BLaER1 (cell line): ENCODE data around the gene CDH4.

ENCODE experiments used
- H3K27ac ChIP-seq: shearing (Covaris generic); formaldehyde crosslinking; 2 replicates; pipeline ENCODE4 v1.8.1; 2022
- H3K27me3 ChIP-seq: shearing (Covaris generic); formaldehyde crosslinking; 2 replicates; pipeline ENCODE4 v1.8.1; 2022
- H3K36me3 ChIP-seq: shearing (Covaris generic); formaldehyde crosslinking; 2 replicates; pipeline ENCODE4 v1.8.1; 2022
- H3K4me1 ChIP-seq: shearing (Covaris generic); formaldehyde crosslinking; 2 replicates; pipeline ENCODE4 v1.8.1; 2022
- H3K4me2 ChIP-seq: shearing (Covaris generic); formaldehyde crosslinking; 2 replicates; pipeline ENCODE4 v1.8.1; 2022
- H3K4me3 ChIP-seq: shearing (Covaris generic); formaldehyde crosslinking; 2 replicates; pipeline ENCODE4 v1.8.1; 2022
- H3K9ac ChIP-seq: shearing (Covaris generic); formaldehyde crosslinking; 2 replicates; pipeline ENCODE4 v1.8.1; 2022
- H3K9me3 ChIP-seq: shearing (Covaris generic); formaldehyde crosslinking; 2 replicates; pipeline ENCODE4 v1.8.1; 2022
- H4K20me1 ChIP-seq: shearing (Covaris generic); formaldehyde crosslinking; 2 replicates; pipeline ENCODE4 v1.8.1; 2022
- Cebpa-rat ChIP-seq: shearing (Covaris generic); IDR thresholded peaks from 2 replicates; pipeline ENCODE4 v1.8.1; 2022

Gene CDH4

DNA sequence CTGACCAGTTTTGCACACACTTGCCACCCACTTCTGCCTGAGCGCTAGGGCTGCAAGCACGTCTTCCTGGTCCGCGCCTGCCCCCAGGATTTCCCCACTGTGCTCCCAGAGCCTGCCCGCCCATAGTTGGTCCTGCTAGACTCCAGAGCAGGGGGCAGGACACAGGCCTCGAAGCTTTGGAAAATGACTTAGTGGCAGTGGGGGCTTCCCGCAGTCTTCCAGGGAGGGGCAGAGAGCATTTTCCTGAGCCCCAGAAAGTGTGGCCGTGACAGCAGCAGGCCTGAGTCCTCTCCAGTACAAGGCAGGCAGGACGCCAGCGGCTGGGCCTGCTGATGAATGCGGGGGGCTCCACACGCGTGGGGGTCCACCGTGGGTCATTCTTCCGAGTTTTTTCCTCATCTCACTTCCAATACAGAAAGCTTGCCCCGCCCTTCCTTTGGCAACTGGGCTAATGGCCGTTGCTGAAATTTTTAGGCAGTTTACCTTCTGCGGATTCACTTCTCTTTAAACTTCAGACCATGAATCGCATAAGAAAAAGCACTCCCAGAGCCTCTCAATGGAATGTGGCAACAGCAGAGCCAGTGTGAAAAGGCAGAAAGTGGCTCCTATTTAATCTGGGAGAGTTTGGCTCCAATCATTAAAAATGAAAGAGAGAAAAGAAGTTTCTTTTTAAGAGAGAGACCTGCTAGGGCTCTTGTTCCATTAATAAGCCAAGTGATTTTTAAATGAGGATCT, 383.8 kb downstream of the CDH4 start:
- Histone ChIP-seq H3K27me3 (no peaks in the 10 kb centered on the region), H3K4me3 (no peak overlapping the region), H3K9ac (no peak overlapping the region), H3K36me3 (no peaks in the 10 kb centered on the region), H3K9me3 (no peaks in the 10 kb centered on the region), H3K4me2 (peak overlapping the region; percentile 35), H3K4me1 (peaks cover 16% of the 10 kb centered on the region), H3K27ac (no peak overlapping the region), H4K20me1 (no peaks in the 10 kb centered on the region)
- no peak for TF ChIP-seq Cebpa-rat

DNA sequence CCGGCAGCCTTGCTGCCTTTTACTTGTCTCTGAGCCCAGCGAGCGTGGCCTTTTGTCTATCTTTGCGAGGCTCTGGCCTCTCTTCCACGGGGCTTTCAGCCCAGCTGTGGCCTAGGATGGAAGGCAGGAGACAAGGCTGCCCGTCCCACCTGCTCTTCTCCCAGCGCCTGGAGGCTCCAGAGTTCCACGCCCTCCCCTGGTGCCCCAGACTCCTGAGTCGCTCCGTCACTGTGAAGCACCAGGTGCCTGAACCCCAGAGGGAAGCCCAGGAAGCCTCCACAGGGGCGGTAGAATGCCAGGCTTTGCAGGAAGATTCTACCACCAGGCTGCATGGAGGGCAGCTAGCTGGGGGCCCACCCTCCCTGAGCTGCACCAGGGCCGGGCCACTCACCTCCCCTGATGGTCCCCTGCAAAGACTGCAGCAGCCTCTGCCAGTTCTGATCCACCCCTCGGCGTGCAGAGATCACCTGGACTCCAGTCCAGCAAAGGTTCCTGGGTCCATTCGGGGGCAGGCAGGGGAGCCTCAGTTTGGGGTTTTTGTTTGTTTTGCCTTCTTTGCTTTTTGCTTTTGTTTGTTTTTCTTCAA, 384.6 kb downstream of the CDH4 start:
- no peaks in the 10 kb centered on the region for H3K36me3 ChIP-seq
- no peak overlapping the region for H3K27ac ChIP-seq
- no peaks in the 10 kb centered on the region for H3K9me3 ChIP-seq
- no peak overlapping the region for H3K4me3 ChIP-seq
- H3K4me2 ChIP-seq = peak overlapping the region; percentile 35
- H4K20me1 ChIP-seq = no peaks in the 10 kb centered on the region
- no peak for TF ChIP-seq Cebpa-rat
- H3K9ac ChIP-seq = no peak overlapping the region
- peaks cover 15% of the 10 kb centered on the region for H3K4me1 ChIP-seq
- no peaks in the 10 kb centered on the region for H3K27me3 ChIP-seq

DNA sequence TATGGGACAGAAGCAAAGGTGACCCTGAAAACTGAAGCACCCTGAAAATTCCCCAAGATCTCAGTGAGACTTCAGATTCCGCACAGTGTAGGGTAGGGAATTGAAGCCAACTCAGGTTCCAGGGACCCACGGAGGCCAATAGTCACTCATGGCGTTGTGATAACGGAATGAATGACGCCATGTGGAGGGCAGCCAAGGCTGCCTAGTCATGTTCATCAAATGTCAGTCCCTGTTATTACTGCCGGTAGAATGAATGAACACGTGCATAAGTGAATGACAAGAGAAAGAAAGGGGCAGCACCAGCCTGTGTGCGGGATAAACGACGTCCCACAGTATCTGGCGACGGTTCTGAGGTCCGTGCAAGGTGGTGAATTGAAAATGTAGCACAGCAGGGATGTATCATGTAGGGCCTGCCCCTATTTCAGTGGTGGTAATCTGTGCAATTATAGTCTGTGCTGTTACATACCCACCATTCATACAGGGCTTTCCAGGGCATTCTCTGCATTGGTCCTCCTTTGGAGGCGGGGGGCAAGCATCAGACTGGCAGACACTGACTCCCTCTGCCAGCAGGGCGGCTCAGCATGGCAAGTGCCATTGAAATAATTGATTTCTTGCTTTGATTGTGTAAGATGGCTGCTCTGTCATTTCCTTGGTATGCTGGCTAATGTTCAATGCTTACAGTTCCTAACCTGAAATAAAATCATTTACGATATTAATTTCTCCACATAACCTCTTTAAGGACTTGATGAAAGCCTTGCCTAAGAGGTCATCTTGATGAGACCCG, 386.9 kb downstream of the CDH4 start:
- Histone ChIP-seq H3K9ac (no peak overlapping the region), H3K4me2 (no peak overlapping the region), H3K9me3 (peaks cover 6% of the 10 kb centered on the region; the same call in 1 of the 2 replicates), H3K27ac (no peak overlapping the region), H3K27me3 (no peaks in the 10 kb centered on the region), H4K20me1 (no peaks in the 10 kb centered on the region), H3K4me1 (peaks cover 34% of the 10 kb centered on the region), H3K4me3 (no peak overlapping the region), H3K36me3 (no peaks in the 10 kb centered on the region)
- no peak for TF ChIP-seq Cebpa-rat

DNA sequence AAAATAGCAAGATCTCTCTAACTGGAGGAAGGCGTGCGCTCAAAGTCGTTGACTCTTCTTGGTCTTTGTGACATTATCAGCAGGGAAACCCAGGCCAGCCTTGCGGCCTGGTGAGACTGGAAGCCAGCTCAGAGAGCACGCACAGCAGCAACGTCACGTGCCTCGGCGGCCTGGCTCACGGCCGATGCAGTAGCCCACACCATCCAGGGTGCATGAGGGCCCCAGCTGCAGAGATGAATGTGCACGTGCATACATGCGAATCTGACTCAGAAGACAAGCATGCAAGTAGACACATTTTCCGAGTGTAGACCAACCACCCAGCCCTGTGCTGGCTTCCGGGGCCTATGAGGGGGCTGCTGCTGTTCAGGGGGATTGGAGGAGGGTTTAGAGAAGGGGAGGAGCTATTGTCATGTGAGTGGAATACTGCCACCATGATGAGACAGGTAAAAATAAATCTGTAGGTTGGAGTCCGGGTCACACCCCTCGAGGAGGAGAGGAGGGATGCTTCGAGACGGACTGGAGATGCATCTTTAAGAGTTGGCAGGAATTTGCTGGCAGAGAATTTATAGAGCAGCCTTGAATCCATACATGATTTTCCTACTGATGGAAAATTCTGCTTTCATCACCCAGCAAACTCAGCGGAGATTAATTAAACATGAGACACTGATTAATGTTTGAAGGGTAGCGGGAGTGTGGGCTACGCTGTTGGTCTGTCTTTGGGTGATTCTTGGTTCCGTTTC, 388.2 kb downstream of the CDH4 start:
- H3K9ac ChIP-seq = no peak overlapping the region
- H3K27ac ChIP-seq = no peak overlapping the region
- no peak overlapping the region for H3K4me3 ChIP-seq
- H3K36me3 ChIP-seq = no peaks in the 10 kb centered on the region
- H3K4me2 ChIP-seq = no peak overlapping the region
- peaks cover 6% of the 10 kb centered on the region; the same call in 1 of the 2 replicates for H3K9me3 ChIP-seq
- TF ChIP-seq Cebpa-rat = no peak
- H4K20me1 ChIP-seq = no peaks in the 10 kb centered on the region
- no peaks in the 10 kb centered on the region for H3K27me3 ChIP-seq
- H3K4me1 ChIP-seq = peaks cover 37% of the 10 kb centered on the region

DNA sequence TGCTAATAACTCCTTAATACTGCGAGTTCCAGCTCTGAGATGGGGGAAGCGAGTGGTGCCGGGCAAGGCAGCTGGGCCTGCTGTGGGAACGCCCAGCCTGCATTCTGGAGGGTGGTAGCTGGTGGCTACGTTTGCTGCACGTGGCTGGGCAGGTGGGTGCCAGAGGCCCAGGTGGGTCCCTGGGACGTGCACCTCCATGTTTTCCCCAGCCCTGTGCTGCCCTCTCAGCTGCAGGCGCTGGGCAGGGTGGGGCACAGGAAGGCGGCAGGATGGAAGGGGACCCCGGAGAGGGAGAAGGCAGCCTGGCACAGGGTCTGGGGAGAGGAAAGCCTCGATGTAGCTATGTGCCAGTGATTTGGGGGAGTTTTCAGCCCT, 388.8 kb downstream of the CDH4 start:
- Histone ChIP-seq H4K20me1 (no peaks in the 10 kb centered on the region), H3K9me3 (peaks cover 6% of the 10 kb centered on the region; the same call in 1 of the 2 replicates), H3K4me2 (no peak overlapping the region), H3K9ac (no peak overlapping the region), H3K4me3 (no peak overlapping the region), H3K4me1 (peaks cover 33% of the 10 kb centered on the region), H3K27ac (no peak overlapping the region), H3K27me3 (no peaks in the 10 kb centered on the region), H3K36me3 (no peaks in the 10 kb centered on the region)
- no peak for TF ChIP-seq Cebpa-rat

DNA sequence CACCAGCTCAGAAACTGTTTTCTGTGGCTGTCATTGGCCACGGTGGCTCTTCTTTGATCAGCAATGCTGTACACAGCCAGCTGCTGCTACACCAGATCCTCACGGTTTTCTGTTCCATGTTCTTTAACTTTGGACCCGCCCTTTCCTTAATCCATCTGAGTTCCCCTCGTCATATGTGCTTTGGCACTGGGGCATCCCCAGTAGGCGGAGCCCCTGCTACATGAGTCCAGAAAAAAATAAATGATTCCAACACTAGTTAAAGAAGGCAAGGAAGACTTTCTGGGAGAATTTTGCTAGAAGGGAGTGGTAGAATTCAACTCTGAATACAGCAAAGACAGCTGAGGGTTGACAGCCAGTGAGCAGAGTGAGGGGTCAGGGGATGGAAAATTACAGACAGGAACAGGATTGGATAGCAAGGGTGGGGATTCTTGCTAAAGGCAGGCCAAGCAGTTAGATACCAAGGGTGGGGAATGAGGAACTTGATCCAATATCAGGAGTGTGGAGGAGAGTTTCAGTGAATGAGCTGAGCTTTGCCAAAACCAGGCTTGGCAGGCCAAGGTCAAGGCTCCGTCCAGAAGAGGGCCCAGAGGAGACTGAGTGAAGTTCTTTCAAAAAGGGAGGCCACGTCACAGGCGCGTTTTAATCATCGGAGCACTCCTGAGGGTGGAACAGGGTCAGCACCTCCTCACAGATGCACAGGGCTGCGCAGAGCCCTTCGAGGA, 391.8 kb downstream of the CDH4 start:
- Histone ChIP-seq H3K4me1 (peaks cover 22% of the 10 kb centered on the region), H3K9me3 (peaks cover 6% of the 10 kb centered on the region; the same call in 1 of the 2 replicates), H3K27ac (peak overlapping the region; percentile 13; the same call in 1 of the 2 replicates), H3K4me3 (no peak overlapping the region), H3K36me3 (no peaks in the 10 kb centered on the region), H3K9ac (no peak overlapping the region), H4K20me1 (no peaks in the 10 kb centered on the region), H3K4me2 (peak overlapping the region; percentile 61), H3K27me3 (no peaks in the 10 kb centered on the region)
- no peak for TF ChIP-seq Cebpa-rat

DNA sequence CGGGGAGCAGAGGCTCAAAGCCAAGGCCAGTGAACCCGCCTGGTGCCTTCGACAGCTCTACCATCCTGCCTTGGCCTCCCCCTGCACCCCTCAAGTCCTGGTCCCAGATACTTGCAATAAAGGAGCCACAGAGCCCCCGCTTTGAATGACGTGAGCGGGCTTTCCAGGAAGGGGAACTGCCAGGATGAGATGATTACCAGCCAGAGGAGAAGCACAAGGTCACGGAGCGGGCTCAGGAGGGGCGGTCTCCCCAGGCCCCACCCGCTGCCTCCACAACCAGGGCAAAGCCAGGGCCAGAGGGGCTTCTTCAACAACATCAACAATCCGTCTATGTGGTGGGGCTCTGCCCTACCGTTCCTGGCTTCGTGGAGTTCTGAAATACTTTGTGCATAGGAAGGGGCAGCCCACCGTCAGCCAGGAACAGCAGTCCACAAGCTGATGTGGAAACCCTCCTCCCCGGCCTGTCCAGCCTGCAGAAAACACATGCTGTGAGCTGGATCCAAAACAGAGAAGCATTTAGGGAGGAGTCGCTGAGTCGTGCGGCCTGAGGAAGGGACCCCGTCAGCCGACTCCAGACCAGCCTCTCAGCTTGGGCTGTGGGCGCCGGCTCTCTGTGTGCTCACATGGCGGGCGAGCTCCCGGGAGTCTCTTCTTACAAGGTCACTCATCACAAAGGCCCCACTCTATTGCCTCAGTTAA, 392.5 kb downstream of the CDH4 start:
- H3K4me3 ChIP-seq = no peak overlapping the region
- no peak overlapping the region for H3K9ac ChIP-seq
- TF ChIP-seq Cebpa-rat = no peak
- no peaks in the 10 kb centered on the region for H3K27me3 ChIP-seq
- peak overlapping the region; percentile 61; the same call in 1 of the 2 replicates for H3K4me2 ChIP-seq
- H4K20me1 ChIP-seq = no peaks in the 10 kb centered on the region
- H3K4me1 ChIP-seq = peaks cover 22% of the 10 kb centered on the region
- no peak overlapping the region for H3K27ac ChIP-seq
- H3K9me3 ChIP-seq = peaks cover 6% of the 10 kb centered on the region; the same call in 1 of the 2 replicates
- no peaks in the 10 kb centered on the region for H3K36me3 ChIP-seq

DNA sequence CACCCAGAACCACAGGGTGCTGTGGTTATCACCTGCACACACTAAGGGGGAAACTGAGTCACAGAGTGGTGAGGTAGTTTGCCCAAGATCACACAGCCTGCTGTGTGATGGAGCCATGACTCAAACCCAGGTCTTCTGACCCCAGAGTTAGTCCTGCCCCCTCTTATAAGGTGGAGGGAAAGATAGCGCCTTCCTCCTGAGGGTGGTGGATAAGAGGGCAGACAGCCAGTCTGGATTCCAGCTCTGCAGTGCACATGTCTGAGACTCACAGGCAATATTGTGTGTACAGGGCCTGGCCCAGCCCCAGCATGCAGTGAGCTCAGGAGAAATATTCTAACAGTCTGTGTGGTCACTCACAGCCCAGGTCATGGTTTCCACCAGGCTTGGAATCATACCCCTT, 393.7 kb downstream of the CDH4 start:
- Histone ChIP-seq H3K4me3 (no peak overlapping the region), H4K20me1 (no peaks in the 10 kb centered on the region), H3K9ac (no peak overlapping the region), H3K4me2 (no peak overlapping the region), H3K4me1 (peaks cover 23% of the 10 kb centered on the region), H3K27ac (no peak overlapping the region), H3K36me3 (no peaks in the 10 kb centered on the region), H3K9me3 (peaks cover 6% of the 10 kb centered on the region; the same call in 1 of the 2 replicates), H3K27me3 (no peaks in the 10 kb centered on the region)
- no peak for TF ChIP-seq Cebpa-rat
